Thyroid gland (tissue), 4 donors: ENCODE results near the gene TMEM30A. TPM values are rescaled to one million over a fixed set of nuclear protein-coding genes. Genes with fewer than 3 reads are reported as not detected.
A peak's percentile ranks its signal among the peaks of the same experiment; 100 is the strongest.

ENCODE experiments used
- DNase-seq, 2 donors: peaks; one replicate each; pipeline ENCODE4 v3.0.0-alpha.2; 2019
- H3K27ac ChIP-seq, 3 donors: fragments of 200-600 bp; sonication (generic); 1 replicate in 2 of 3; 2 replicates in 1 of 3; pipeline ENCODE4 v1.5.1; 2016 to 2019; ENCODE audit warnings: mild to moderate bottlenecking in 1 of 3, moderate library complexity in 1 of 3
- H3K27me3 ChIP-seq: fragments of 200-600 bp; sonication (generic); one replicate; pipeline ENCODE4 v1.5.1; 2019
- H3K36me3 ChIP-seq, 2 donors: fragments of 200-600 bp; sonication (generic); one replicate each; pipeline ENCODE4 v1.5.1; 2016 to 2019
- H3K4me1 ChIP-seq, 2 donors: fragments of 200-600 bp; sonication (generic); one replicate each; pipeline ENCODE4 v1.5.1; 2017 to 2019
- H3K4me3 ChIP-seq, 3 donors: fragments of 200-600 bp; sonication (generic); replicated peaks in 1 of 3; 1 replicate in 2 of 3; 2 replicates in 1 of 3; pipeline ENCODE4 v1.5.1; 2016; ENCODE audit warnings: mild to moderate bottlenecking in 1 of 3
- H3K9me3 ChIP-seq: fragments of 200-600 bp; sonication (generic); one replicate; pipeline ENCODE4 v1.5.1; 2017
- POLR2A ChIP-seq, 2 donors: fragments of 450-650 bp; IDR thresholded peaks; one replicate each; pipeline ENCODE4 v1.6.1; 2017; ENCODE audit warnings: antibody characterized with exemption in 2 of 2, mild to moderate bottlenecking in 2 of 2, moderate library complexity in 1 of 2
- WGBS, 2 donors: methylation state at CpG; one replicate each; pipeline ENCODE4 v1.1.5; 2017; 5-methylcytosine and 5-hydroxymethylcytosine counted together
- intact Hi-C: fragments of 100-400 bp; cut with DNase I; formaldehyde crosslinking; loops from one replicate; pipeline ENCODE4 v1.15.1; 2023
- total RNA-seq, 4 donors: library from RNA; depleted of rRNA; stranded (reverse); fragments of >200 nt; gene quantifications; one replicate each; pipeline ENCODE4 v1.2.3, GENCODE V29; 2016
- TF ChIP-seq, protein P1 (sequence below), 6 experiments: fragments of 200-600 bp in 3 of 6; fragments of 450-650 bp in 3 of 6; sonication (generic) in 3 of 6; IDR thresholded peaks; one replicate each; pipeline ENCODE4 v1.5.1; 2016 to 2019; ENCODE audit warnings: antibody characterized with exemption in 6 of 6, mild to moderate bottlenecking in 2 of 6, inconsistent platforms in 1 of 6, moderate library complexity in 1 of 6

The TMEM30A gene
- total RNA-seq, 4 donors from 2014 or later: 82.0 to 142 (median 103) TPM

DNA sequence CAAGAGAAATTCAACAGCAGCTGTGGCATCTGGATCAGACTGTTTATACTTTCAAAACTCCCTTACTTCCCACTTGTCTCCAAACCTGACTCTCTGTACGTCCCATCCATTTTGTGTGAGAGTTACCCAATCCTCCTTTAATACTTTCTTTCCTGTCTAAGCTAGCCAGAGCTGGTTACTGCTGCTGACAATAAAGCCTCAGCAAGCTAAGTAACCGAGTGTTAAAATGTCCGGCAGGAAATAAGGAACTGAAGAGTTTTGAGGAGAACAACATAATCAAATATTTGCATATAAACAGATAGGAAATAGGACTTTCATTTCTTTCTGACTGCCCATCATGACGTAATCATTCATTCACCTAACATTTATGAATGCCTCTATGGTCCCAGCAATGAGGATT is 11.6 kb downstream of the TMEM30A start:
- no peak for DNase-seq
- Histone ChIP-seq H3K9me3 (no peaks in the 10 kb centered on the region), H3K36me3 (no peaks in the 10 kb centered on the region), H3K27ac (no peak overlapping the region), H3K4me1 (peaks cover 12 to 33% of the 10 kb centered on the region in 2 donors), H3K27me3 (no peaks in the 10 kb centered on the region), H3K4me3 (no peak overlapping the region)
- 90 to 93% methylated on average over 4 of the region's 4 CpGs for WGBS, 2 donors
- intact Hi-C loops: no loop called here
- TF ChIP-seq POLR2A (IDR thresholded peaks at IDR 0.05): no peak
- TF ChIP-seq, protein P1, sequence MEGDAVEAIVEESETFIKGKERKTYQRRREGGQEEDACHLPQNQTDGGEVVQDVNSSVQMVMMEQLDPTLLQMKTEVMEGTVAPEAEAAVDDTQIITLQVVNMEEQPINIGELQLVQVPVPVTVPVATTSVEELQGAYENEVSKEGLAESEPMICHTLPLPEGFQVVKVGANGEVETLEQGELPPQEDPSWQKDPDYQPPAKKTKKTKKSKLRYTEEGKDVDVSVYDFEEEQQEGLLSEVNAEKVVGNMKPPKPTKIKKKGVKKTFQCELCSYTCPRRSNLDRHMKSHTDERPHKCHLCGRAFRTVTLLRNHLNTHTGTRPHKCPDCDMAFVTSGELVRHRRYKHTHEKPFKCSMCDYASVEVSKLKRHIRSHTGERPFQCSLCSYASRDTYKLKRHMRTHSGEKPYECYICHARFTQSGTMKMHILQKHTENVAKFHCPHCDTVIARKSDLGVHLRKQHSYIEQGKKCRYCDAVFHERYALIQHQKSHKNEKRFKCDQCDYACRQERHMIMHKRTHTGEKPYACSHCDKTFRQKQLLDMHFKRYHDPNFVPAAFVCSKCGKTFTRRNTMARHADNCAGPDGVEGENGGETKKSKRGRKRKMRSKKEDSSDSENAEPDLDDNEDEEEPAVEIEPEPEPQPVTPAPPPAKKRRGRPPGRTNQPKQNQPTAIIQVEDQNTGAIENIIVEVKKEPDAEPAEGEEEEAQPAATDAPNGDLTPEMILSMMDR (IDR thresholded peaks at IDR 0.05): no peak

DNA sequence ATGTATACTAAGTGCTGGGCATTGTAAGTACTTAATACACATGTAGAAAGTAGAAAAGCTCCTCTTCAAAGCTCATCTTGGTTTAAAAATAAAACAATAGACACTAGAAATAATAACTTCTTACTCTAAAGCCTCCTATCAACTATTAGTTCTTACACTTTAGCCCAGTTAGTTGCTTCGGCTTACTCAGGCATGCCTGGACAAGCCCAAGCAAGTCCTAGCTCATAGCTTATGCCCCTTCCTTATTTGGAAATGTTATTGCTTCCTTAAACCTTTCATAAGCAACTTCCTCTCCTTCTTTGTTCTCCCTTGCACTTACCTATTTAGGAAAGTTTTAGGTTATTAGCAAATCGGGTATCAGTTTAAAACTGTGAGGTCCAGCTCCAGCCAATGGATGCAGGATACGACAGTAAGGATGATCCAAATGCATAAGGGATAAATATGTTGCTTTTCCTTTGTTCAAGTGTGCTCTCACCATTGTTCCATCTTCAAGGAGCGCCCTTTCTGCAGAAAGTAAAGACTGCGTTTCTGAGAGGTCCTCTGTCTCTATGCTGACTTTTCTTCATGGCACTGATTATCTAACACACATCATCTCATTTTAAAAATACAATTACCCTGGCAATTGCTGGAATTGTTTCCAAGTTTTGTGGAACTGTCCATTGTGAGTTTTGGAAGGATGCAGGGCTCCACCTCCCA is 12.3 kb downstream of the TMEM30A start:
- Histone ChIP-seq H3K4me1 (peaks cover 9 to 35% of the 10 kb centered on the region in 2 donors), H3K9me3 (no peaks in the 10 kb centered on the region), H3K27ac (peak overlapping the region in 2 of 3 donors; percentile 3 to 12), H3K4me3 (no peak overlapping the region), H3K27me3 (no peaks in the 10 kb centered on the region), H3K36me3 (no peaks in the 10 kb centered on the region)
- peak in 1 of 2 donors; percentile 24 for DNase-seq
- intact Hi-C loops: no loop called here
- TF ChIP-seq, protein P1 (IDR thresholded peaks at IDR 0.05): no peak
- WGBS, 2 donors: 90 to 92% methylated on average over 5 of the region's 5 CpGs

DNA sequence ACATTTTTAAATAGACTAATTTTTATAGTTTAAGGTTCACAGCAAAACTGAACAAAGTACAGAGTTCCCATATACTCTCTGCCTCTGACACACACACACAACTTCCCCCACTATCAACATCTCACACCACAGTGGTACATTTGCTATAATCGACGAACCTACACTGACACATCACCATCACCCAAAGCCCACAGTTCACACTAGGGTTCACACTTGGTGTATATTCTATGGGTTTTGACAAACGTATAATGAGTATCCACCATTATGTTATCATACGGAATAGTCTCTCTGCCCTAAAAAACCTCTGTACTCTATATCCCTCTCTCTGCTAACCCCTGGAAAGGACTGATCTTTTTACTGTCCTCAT is 15.6 kb downstream of the TMEM30A start:
- H3K27ac ChIP-seq: no peak overlapping the region
- no peak for TF ChIP-seq POLR2A (IDR thresholded peaks at IDR 0.05)
- TF ChIP-seq, protein P1 (IDR thresholded peaks at IDR 0.05): no peak
- 91 to 95% methylated on average over 4 of the region's 4 CpGs for WGBS, 2 donors
- no peak for DNase-seq
- H3K9me3 ChIP-seq: no peaks in the 10 kb centered on the region
- H3K36me3 ChIP-seq: peaks cover 0 to 4% of the 10 kb centered on the region in 2 donors
- H3K27me3 ChIP-seq: no peaks in the 10 kb centered on the region
- intact Hi-C loops: loop anchor here (10.0 kb wide), 1 partner anchor 256 kb away; no protein-coding TSS in a partner anchor
- H3K4me1 ChIP-seq: peaks cover 19 to 26% of the 10 kb centered on the region in 2 donors
- no peak overlapping the region for H3K4me3 ChIP-seq

DNA sequence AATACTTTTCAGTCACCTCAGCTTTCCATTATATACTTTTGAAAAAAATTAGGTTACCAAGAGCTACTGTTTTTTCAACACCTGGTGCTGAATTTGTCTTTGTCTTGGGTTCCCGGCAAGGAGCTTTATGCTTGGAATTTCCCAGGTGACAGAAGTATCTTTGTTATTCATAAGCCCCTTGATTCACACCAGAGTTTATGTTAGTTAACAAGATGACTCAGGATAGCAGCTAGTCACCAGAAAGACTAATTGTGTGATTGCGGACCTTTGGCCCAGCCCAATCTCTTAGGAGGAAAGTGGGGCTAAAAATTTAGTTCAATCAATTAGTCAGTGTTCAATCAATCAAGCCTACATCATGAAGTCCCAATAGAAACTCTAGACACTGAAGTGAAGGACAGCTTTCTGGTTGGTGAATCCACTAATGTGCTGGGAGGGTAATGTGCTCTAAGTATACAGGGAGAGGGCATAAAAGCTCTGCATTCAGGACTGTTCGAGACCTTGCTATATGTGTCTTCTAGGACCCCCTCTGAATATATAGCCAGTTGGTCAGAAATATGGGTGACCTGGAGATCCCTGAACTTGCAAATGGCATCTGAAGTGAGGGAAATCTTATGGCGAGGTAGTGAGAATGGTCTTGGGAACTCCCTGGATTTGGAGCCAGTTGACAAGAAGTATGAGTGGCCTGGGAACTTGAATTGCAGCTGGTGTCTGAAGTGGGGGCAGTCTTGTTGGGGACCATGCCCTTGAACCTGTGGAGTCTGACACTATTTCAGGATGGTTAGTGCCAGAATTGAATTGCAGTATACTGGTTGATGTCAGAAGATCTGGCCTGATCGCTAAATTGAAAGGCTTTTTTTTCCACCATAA is 16.2 kb downstream of the TMEM30A start:
- WGBS, 2 donors: 73 to 82% methylated on average over 5 of the region's 5 CpGs
- Histone ChIP-seq H3K4me3 (no peak overlapping the region), H3K36me3 (peaks cover 0 to 5% of the 10 kb centered on the region in 2 donors), H3K27ac (peak overlapping the region in 2 of 3 donors; percentile 10 to 24), H3K9me3 (no peaks in the 10 kb centered on the region), H3K27me3 (no peaks in the 10 kb centered on the region), H3K4me1 (peaks cover 17 to 26% of the 10 kb centered on the region in 2 donors)
- intact Hi-C loops: loop anchor here (10.0 kb wide), 1 partner anchor 256 kb away; no protein-coding TSS in a partner anchor
- TF ChIP-seq, protein P1 (IDR thresholded peaks at IDR 0.05): no peak
- no peak for TF ChIP-seq POLR2A (IDR thresholded peaks at IDR 0.05)
- DNase-seq: no peak
